Measurements from ENCODE around the gene GPR55.

The GPR55 gene

DNA sequence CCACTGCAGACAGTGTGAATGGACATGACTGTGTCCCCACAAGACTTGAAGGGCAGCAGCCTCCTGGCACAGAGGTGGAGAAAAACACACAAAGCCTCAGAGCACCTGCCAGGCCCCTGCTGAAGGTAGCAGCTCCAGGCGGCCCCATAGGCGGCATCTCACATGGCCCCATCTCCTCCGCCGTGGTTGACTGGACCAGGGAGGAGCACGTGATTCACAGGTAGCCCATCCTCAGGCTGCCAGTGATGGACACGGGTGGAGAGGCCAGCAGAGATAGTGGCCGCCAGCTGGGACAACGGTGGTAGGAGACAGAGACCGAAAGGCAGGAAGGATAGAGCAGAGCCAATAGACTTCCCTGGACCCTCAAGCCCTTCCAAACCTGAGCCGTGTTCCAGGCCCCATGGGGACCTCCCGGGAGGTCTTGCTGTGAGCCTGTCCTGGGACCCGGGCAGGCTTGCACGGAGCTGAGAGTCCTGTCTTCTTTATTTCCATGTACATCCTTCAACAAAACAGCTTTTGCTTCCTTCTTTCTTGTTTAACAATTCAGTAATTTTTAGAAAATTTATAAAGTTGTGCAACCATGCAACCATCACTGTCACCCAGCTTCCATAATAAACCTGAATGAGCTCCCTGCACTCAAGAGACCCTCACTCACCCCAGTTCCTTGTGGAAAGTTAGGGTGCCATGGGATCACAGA, 26.9 kb downstream of the GPR55 start:
- no peak for DNase-seq (ENCODE audit: low read depth)
- H3K4me3 ChIP-seq (ENCODE audit: low read length) = no peak overlapping the region
- TF ChIP-seq, protein P1, sequence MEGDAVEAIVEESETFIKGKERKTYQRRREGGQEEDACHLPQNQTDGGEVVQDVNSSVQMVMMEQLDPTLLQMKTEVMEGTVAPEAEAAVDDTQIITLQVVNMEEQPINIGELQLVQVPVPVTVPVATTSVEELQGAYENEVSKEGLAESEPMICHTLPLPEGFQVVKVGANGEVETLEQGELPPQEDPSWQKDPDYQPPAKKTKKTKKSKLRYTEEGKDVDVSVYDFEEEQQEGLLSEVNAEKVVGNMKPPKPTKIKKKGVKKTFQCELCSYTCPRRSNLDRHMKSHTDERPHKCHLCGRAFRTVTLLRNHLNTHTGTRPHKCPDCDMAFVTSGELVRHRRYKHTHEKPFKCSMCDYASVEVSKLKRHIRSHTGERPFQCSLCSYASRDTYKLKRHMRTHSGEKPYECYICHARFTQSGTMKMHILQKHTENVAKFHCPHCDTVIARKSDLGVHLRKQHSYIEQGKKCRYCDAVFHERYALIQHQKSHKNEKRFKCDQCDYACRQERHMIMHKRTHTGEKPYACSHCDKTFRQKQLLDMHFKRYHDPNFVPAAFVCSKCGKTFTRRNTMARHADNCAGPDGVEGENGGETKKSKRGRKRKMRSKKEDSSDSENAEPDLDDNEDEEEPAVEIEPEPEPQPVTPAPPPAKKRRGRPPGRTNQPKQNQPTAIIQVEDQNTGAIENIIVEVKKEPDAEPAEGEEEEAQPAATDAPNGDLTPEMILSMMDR (conservative IDR thresholded peaks at IDR 0.05; ENCODE audit: low read length) = no peak

DNA sequence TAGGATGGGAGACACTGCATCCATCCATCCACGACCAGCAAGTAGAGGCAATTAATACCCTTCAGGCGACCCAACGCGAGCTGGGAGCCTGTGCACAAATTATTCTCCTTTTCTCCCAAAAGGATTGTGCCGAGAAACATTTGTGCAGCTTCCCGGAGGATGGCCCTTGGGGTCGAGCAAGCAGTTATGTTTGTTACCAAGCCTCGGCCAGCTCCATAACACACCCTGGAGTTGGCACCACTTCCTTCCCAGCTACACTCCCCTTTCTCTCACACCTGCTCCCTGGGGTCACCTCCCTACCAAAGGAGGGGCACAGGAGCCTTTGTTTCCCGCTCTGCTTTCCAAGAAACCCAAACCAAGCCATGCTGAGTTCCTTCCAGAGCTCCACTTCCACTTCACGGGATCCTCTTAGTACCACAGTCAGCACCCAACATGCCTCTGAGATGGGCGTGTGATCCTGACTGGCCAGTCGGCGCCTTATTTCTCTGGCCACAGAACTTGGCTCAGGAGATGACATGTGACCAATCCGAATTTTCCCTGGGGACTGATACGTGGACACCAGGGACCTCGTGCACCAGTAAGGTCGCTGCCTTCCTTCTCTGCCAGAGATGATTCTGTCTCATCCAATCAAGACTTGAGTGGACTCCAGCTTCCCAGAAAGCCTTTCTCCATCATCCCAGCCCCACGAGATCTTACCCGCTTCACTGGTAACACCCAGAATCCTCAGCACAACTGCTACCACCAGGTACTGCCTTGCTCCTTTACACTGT, 28.5 kb downstream of the GPR55 start:
- TF ChIP-seq, protein P1 (conservative IDR thresholded peaks at IDR 0.05; ENCODE audit: low read length) = no peak
- no peak for DNase-seq (ENCODE audit: low read depth)
- H3K4me3 ChIP-seq (ENCODE audit: low read length) = no peak overlapping the region

DNA sequence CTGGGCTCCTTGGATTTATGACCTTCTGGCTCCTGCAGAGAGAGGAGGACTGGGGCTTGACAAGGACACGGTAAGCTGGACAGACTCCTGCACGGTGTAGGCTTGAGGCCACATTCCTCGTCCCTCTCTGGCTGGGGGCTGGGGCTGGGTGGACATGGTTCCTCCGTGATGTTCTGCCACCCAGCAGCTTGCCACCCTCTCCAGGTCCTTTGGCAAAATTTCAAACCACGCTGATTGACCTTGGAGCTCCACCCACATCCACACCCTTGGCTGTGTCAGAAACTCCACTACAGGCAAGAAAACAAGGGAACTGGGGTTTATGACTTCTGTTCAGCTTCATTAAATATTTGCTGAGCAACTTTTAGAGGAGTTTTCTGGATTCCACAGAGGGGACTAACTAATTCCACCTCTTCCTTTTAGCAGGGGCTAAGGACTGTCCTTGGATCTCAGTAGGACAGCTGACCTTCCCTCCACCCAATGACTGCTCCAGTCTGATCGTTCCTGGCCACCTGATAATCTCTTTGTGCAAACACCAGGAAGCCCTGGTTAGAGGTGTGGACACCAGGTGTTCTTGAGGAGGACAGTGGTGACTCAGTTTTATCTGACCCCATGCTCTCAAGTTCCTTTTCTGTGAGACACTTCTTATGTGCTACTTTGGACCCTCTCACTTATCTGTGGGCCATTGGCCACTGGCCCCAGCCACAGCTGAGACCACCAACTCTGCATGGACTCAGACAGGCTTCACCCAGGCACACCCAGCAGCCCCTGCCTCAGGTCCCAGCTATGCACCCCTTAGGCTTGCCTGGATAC, 29.3 kb downstream of the GPR55 start:
- no peak for DNase-seq (ENCODE audit: low read depth)
- no peak overlapping the region for H3K4me3 ChIP-seq (ENCODE audit: low read length)
- TF ChIP-seq, protein P1 (conservative IDR thresholded peaks at IDR 0.05; ENCODE audit: low read length) = no peak

DNA sequence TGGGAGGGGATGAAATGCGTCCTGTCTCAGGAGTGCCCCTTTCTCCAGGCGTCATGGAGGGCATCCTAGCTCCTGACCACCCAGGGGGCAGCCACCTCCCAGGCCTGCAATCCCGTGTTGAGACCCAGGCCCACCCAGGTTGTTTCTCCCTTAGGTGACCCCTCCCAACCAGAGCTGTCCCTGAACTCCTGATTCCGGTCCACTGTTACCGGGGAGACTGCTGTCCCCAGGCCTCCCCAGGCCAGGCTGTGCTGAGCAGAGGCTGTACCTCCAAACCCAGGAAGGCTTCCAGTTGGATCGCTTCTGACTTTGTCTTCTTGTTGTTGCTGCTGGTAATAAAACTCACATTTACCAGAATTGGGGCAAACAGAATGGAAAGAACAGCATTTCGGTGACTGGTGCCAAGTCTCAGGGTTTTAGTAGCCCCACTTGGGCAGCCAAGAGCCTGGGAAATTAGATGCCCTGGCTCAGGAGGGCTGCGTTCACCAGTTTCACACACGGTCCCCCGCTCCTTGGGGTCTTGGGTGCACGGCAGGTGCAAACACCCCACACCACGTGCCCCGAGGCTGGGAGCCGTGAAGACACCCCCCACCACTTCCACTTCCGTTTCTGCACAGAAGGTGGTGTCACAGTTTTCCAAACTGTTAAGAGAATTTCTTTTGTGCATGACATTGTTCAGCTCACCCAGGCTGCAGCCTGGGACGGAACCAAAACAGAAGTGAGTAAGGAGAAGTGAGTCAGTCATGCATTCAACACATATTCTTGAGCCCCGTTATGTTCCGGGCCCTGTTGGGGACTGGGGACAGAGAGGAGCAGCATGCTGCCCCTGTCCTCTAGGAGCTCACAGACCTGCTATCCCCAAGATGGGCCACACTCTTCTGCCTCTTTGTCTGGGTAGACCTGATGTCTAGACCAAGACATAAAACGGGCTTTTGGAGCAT, 30.9 kb downstream of the GPR55 start:
- H3K4me3 ChIP-seq (ENCODE audit: low read length) = no peak overlapping the region
- DNase-seq (ENCODE audit: low read depth) = no peak
- TF ChIP-seq, protein P1 (conservative IDR thresholded peaks at IDR 0.05; ENCODE audit: low read length) = no peak

DNA sequence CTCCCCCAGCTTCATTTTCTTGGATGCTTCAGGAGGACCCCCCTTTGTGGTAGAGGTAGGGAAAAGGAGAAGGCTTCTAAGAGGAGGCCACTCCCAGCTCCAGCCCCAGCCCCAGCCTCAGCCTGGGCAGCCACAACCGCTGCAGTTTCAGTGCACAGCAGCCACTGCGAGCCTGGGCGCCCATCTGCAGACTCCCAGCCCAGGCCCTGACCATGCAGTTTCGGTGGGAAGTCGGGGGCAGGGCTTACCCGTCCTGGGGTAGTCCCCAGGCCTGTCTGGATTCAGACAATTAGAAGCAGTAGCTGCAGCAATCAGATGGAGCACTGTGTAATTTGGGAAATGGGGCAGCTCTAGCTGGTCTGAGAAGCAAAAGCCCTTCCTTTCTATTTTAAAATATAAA, 31.7 kb downstream of the GPR55 start:
- no peak for DNase-seq (ENCODE audit: low read depth)
- H3K4me3 ChIP-seq (ENCODE audit: low read length) = no peak overlapping the region
- TF ChIP-seq, protein P1 (conservative IDR thresholded peaks at IDR 0.05; ENCODE audit: low read length) = no peak

DNA sequence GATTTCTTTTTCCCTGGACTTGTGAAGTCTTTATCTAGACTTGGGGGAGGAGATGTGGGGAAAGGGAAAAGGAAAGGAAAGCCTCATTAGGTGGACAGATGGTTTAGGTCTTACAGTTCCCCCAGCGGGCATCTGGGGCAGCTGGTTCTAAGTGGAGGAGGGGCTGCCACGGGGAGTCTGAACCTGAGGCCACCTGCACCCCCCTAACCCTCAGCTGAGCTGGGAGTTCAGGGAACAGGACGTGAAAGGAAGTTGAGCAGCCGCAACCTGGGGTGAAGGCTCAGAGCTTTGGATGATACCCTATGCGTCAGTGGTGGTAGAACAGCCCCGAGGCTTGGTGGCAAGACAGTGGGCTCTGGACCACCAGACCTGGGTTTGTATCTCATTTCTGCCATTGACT, 33.5 kb downstream of the GPR55 start:
- TF ChIP-seq, protein P1 (conservative IDR thresholded peaks at IDR 0.05; ENCODE audit: low read length) = no peak
- no peak overlapping the region for H3K4me3 ChIP-seq (ENCODE audit: low read length)

More for the DNA sequence above, 33.5 kb downstream of the GPR55 start:
- DNase-seq (ENCODE audit: low read depth) = no peak
